ENCODE data around the gene TMEM272. TPM values are rescaled to one million over a fixed set of nuclear protein-coding genes. Genes with fewer than 3 reads are reported as not detected.
A peak's percentile ranks its signal among the peaks of the same experiment; 100 is the strongest.

TMEM272 gene
- total and polyA plus RNA-seq, 12 donors: 0.09 to 2.7 (median 0.56) TPM

GRCh38 chr13:51807041-51807440 is 37.9 kb downstream of the TMEM272 start:
- peak overlapping the region in 2 of 10 donors; percentile 0 to 100 for H3K27ac ChIP-seq
- peaks cover 5 to 49% (median 29%) of the 10 kb centered on the region in 9 donors for H3K4me1 ChIP-seq
- 48 to 63% methylated on average over 5 of the region's 5 CpGs for WGBS, 2 donors
- no peaks in the 10 kb centered on the region for H3K36me3 ChIP-seq
- H3K27me3 ChIP-seq: no peaks in the 10 kb centered on the region
- H3K4me3 ChIP-seq: no peak overlapping the region
- no peak for TF ChIP-seq CTCF (IDR thresholded peaks at IDR 0.05)
- DNase-seq: no peak
- intact Hi-C loops (cut with DNase I): loop anchor here in 3 of 10 donors (10.0 kb wide), 1 partner anchor 222 kb away; the partner anchor contains the start of gene WDFY2 (in 3 of the 3)
- ATAC-seq: no peak
- peaks cover 0 to 3% (median 0%) of the 10 kb centered on the region in 11 donors for H3K9me3 ChIP-seq

- no peak for TF ChIP-seq CTCF (IDR thresholded peaks at IDR 0.05)
- no peak for ATAC-seq
- WGBS, 2 donors: 52 to 54% methylated on average over 2 of the region's 2 CpGs
- Histone ChIP-seq H3K27me3 (no peaks in the 10 kb centered on the region), H3K4me1 (peaks cover 7 to 48% (median 32%) of the 10 kb centered on the region in 9 donors), H3K36me3 (no peaks in the 10 kb centered on the region), H3K9me3 (peaks cover 0 to 3% (median 0%) of the 10 kb centered on the region in 11 donors), H3K27ac (peak overlapping the region in 5 of 10 donors; percentile 0 to 100 (median 29)), H3K4me3 (no peak overlapping the region)
- DNase-seq: peak in 1 of 2 donors; percentile 56
- intact Hi-C loops (cut with DNase I): loop anchor here in 3 of 10 donors (10.0 kb wide), 1 partner anchor 222 kb away; the partner anchor contains the start of gene WDFY2 (in 3 of the 3)
Measured at GRCh38 chr13:51806566-51806965, 38.4 kb downstream of the TMEM272 start.

GRCh38 chr13:51805925-51806324 is 39.1 kb downstream of the TMEM272 start:
- H3K27ac ChIP-seq: peak overlapping the region in 4 of 10 donors; percentile 100
- no peak overlapping the region for H3K4me3 ChIP-seq
- no peaks in the 10 kb centered on the region for H3K36me3 ChIP-seq
- peaks cover 14 to 54% (median 36%) of the 10 kb centered on the region in 9 donors for H3K4me1 ChIP-seq
- ATAC-seq (no peak), DNase-seq (no peak)
- peaks cover 0 to 3% (median 0%) of the 10 kb centered on the region in 11 donors for H3K9me3 ChIP-seq
- no peak for TF ChIP-seq CTCF (IDR thresholded peaks at IDR 0.05)
- no peaks in the 10 kb centered on the region for H3K27me3 ChIP-seq
- intact Hi-C loops (cut with DNase I): loop anchor here in 3 of 10 donors (10.0 kb wide), 1 partner anchor 221 kb away; the partner anchor contains the start of gene WDFY2 (in 3 of the 3)
- 89 to 93% methylated on average over 2 of the region's 2 CpGs for WGBS, 2 donors

- no peak for ATAC-seq
- H3K4me1 ChIP-seq: peaks cover 14 to 61% (median 40%) of the 10 kb centered on the region in 9 donors
- peaks cover 0 to 3% (median 0%) of the 10 kb centered on the region in 11 donors for H3K9me3 ChIP-seq
- peak overlapping the region in 6 of 10 donors; percentile 53 to 87 (median 70) for H3K4me3 ChIP-seq
- WGBS, 2 donors: 92 to 94% methylated on average over 4 of the region's 4 CpGs
- intact Hi-C loops (cut with DNase I): loop anchor here in 3 of 10 donors (10.0 kb wide), 1 partner anchor 221 kb away; the partner anchor contains the start of gene WDFY2 (in 3 of the 3)
- no peaks in the 10 kb centered on the region for H3K27me3 ChIP-seq
- no peaks in the 10 kb centered on the region for H3K36me3 ChIP-seq
- TF ChIP-seq CTCF (IDR thresholded peaks at IDR 0.05): no peak
- DNase-seq: no peak
- peak overlapping the region in 8 of 10 donors; percentile 98 to 100 (median 100) for H3K27ac ChIP-seq
Measured at GRCh38 chr13:51805313-51805712, 39.7 kb downstream of the TMEM272 start.
